ENCODE measurements around the gene TSPAN9. TPM values are rescaled to one million over a fixed set of nuclear protein-coding genes. Genes with fewer than 3 reads are reported as not detected.
A peak's percentile ranks its signal among the peaks of the same experiment; 100 is the strongest.

TSPAN9 gene
- polyA plus RNA-seq, 3 donors from 2014 or later = 0.44 TPM; not detected in 2

GRCh38 chr12:3090240-3091037 lies 13.3 kb downstream of the TSPAN9 start:
- DNase-seq = no peak
- Mint-ChIP-seq H3K4me1 (no peaks in the 10 kb centered on the region), H3K27me3 (ENCODE audit: low read depth in 3 of 3) (peaks cover 0 to 2% (median 2%) of the 10 kb centered on the region in 3 donors), H3K4me3 (no peak overlapping the region), H3K27ac (no peak overlapping the region), H3K9me3 (no peaks in the 10 kb centered on the region), H3K36me3 (no peaks in the 10 kb centered on the region)

- Mint-ChIP-seq H3K4me3 (no peak overlapping the region), H3K4me1 (no peaks in the 10 kb centered on the region), H3K27me3 (ENCODE audit: low read depth in 3 of 3) (peaks cover 0 to 2% (median 2%) of the 10 kb centered on the region in 3 donors), H3K36me3 (no peaks in the 10 kb centered on the region), H3K27ac (no peak overlapping the region), H3K9me3 (no peaks in the 10 kb centered on the region)
- no peak for DNase-seq
These were observed 13.8 kb downstream of the TSPAN9 start for GRCh38 chr12:3091038-3091319.

- Mint-ChIP-seq H3K4me3 (no peak overlapping the region), H3K36me3 (no peaks in the 10 kb centered on the region), H3K27me3 (ENCODE audit: low read depth in 3 of 3) (peaks cover 0 to 3% (median 0%) of the 10 kb centered on the region in 3 donors), H3K27ac (no peak overlapping the region), H3K9me3 (peaks cover 0 to 1% (median 0%) of the 10 kb centered on the region in 6 donors), H3K4me1 (no peaks in the 10 kb centered on the region)
- no peak for DNase-seq
These were observed 14.4 kb downstream of the TSPAN9 start for GRCh38 chr12:3091382-3092241.

DNA sequence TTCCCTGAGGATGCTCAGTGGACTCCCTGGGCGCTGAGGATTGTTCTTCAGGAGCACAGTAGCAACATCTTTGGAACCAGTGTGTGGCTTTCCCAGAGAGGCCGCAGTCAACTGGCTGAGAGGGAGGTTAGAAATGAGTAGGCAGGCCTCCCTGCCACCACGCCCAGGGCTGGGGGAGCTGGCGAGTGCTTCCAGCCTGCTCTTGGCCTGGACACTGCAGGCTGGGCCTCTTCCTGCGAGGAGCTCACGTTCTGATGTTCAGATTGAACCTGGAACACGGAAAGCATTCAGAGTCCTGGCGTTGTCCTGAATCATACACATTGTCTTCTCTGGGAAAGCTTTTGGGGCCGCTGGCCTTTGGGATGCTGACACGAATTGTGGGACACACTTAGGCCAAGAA lies 15.6 kb downstream of the TSPAN9 start:
- no peaks in the 10 kb centered on the region for H3K36me3 Mint-ChIP-seq
- DNase-seq = no peak
- H3K4me1 Mint-ChIP-seq = no peaks in the 10 kb centered on the region
- H3K27me3 Mint-ChIP-seq (ENCODE audit: low read depth in 3 of 3) = peaks cover 0 to 3% (median 0%) of the 10 kb centered on the region in 3 donors
- H3K27ac Mint-ChIP-seq = no peak overlapping the region
- H3K9me3 Mint-ChIP-seq = peaks cover 0 to 2% (median 0%) of the 10 kb centered on the region in 6 donors
- no peak overlapping the region for H3K4me3 Mint-ChIP-seq

GRCh38 chr12:3097186-3097804 lies 20.1 kb downstream of the TSPAN9 start:
- Mint-ChIP-seq H3K9me3 (peaks cover 0 to 9% (median 5%) of the 10 kb centered on the region in 6 donors), H3K4me3 (peak overlapping the region in 1 of 5 donors; percentile 29), H3K4me1 (no peaks in the 10 kb centered on the region), H3K36me3 (peaks cover 0 to 7% (median 0%) of the 10 kb centered on the region in 3 donors), H3K27ac (no peak overlapping the region), H3K27me3 (ENCODE audit: low read depth in 3 of 3) (peaks cover 2 to 17% (median 7%) of the 10 kb centered on the region in 3 donors)
- DNase-seq = no peak

- peaks cover 2 to 17% (median 7%) of the 10 kb centered on the region in 3 donors for H3K27me3 Mint-ChIP-seq (ENCODE audit: low read depth in 3 of 3)
- peaks cover 0 to 9% (median 5%) of the 10 kb centered on the region in 6 donors for H3K9me3 Mint-ChIP-seq
- no peaks in the 10 kb centered on the region for H3K4me1 Mint-ChIP-seq
- H3K4me3 Mint-ChIP-seq = peak overlapping the region in 1 of 5 donors; percentile 29
- DNase-seq = no peak
- no peak overlapping the region for H3K27ac Mint-ChIP-seq
- peaks cover 0 to 7% (median 0%) of the 10 kb centered on the region in 3 donors for H3K36me3 Mint-ChIP-seq
These were observed 20.7 kb downstream of the TSPAN9 start for GRCh38 chr12:3097836-3098235.

DNA sequence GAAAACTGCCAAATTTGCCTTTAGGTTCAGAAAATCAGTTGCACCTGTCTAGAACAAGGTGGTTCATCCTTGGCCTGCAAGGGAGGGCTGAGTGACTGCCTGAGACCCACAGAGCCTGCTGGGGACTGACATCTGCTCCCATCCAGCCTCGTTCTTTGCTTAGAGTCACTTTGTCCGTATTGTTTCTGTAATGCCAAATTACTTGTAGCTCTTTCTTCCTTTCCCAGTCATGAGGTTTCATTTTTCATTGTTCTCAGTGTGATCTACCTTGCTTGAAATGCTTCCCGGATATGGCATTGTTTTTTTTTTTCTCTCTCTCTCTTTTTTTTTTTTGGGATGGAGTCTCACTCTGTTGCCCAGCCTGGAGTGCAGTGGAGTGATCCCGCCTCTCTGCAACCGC lies 21.3 kb downstream of the TSPAN9 start:
- Mint-ChIP-seq H3K36me3 (peaks cover 0 to 7% (median 0%) of the 10 kb centered on the region in 3 donors), H3K27me3 (ENCODE audit: low read depth in 3 of 3) (peaks cover 2 to 17% (median 7%) of the 10 kb centered on the region in 3 donors), H3K9me3 (peaks cover 0 to 9% (median 5%) of the 10 kb centered on the region in 6 donors), H3K27ac (no peak overlapping the region), H3K4me3 (peak overlapping the region in 1 of 5 donors; percentile 15), H3K4me1 (no peaks in the 10 kb centered on the region)
- DNase-seq = no peak

DNA sequence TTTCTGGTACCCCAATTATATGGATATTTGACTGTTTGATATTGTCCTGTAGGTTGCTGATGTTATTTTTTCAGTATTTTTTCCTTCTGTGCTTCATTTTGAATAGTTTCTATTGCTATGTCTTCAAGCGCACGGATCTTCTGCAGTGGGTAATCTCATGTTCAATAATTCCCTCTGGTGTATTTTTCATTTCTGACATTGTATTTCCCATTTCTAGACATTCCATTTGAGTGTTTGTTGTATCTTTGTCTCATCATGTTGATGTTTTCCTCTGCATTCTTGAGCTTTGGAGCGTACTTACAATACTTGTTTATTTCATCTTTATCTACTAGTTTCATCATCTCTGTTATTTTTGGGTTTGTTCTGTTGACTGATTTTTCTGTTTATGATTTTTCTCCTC lies 22.0 kb downstream of the TSPAN9 start:
- no peak overlapping the region for H3K27ac Mint-ChIP-seq
- no peak for DNase-seq
- H3K4me3 Mint-ChIP-seq = no peak overlapping the region
- H3K9me3 Mint-ChIP-seq = peaks cover 0 to 9% (median 5%) of the 10 kb centered on the region in 6 donors
- no peaks in the 10 kb centered on the region for H3K4me1 Mint-ChIP-seq
- peaks cover 0 to 7% (median 0%) of the 10 kb centered on the region in 3 donors for H3K36me3 Mint-ChIP-seq
- peaks cover 2 to 17% (median 11%) of the 10 kb centered on the region in 3 donors for H3K27me3 Mint-ChIP-seq (ENCODE audit: low read depth in 3 of 3)

- Mint-ChIP-seq H3K4me1 (no peaks in the 10 kb centered on the region), H3K36me3 (peaks cover 0 to 7% (median 0%) of the 10 kb centered on the region in 3 donors), H3K27ac (no peak overlapping the region), H3K4me3 (no peak overlapping the region), H3K27me3 (ENCODE audit: low read depth in 3 of 3) (peaks cover 2 to 21% (median 10%) of the 10 kb centered on the region in 3 donors), H3K9me3 (peaks cover 0 to 8% (median 5%) of the 10 kb centered on the region in 6 donors)
- no peak for DNase-seq
These were observed 24.3 kb downstream of the TSPAN9 start for GRCh38 chr12:3101309-3102024.

GRCh38 chr12:3102771-3103410 lies 25.7 kb downstream of the TSPAN9 start:
- H3K36me3 Mint-ChIP-seq = peaks cover 0 to 7% (median 0%) of the 10 kb centered on the region in 3 donors
- peaks cover 4 to 21% (median 10%) of the 10 kb centered on the region in 3 donors for H3K27me3 Mint-ChIP-seq (ENCODE audit: low read depth in 3 of 3)
- no peaks in the 10 kb centered on the region for H3K4me1 Mint-ChIP-seq
- H3K9me3 Mint-ChIP-seq = peaks cover 0 to 8% (median 4%) of the 10 kb centered on the region in 6 donors
- no peak for DNase-seq
- no peak overlapping the region for H3K4me3 Mint-ChIP-seq
- H3K27ac Mint-ChIP-seq = no peak overlapping the region

- no peak for DNase-seq
- Mint-ChIP-seq H3K4me1 (no peaks in the 10 kb centered on the region), H3K36me3 (peaks cover 0 to 7% (median 0%) of the 10 kb centered on the region in 3 donors), H3K27ac (no peak overlapping the region), H3K4me3 (no peak overlapping the region), H3K27me3 (ENCODE audit: low read depth in 3 of 3) (peaks cover 5 to 21% (median 10%) of the 10 kb centered on the region in 3 donors), H3K9me3 (peaks cover 0 to 8% (median 2%) of the 10 kb centered on the region in 6 donors)
These were observed 26.6 kb downstream of the TSPAN9 start for GRCh38 chr12:3103806-3104205.

DNA sequence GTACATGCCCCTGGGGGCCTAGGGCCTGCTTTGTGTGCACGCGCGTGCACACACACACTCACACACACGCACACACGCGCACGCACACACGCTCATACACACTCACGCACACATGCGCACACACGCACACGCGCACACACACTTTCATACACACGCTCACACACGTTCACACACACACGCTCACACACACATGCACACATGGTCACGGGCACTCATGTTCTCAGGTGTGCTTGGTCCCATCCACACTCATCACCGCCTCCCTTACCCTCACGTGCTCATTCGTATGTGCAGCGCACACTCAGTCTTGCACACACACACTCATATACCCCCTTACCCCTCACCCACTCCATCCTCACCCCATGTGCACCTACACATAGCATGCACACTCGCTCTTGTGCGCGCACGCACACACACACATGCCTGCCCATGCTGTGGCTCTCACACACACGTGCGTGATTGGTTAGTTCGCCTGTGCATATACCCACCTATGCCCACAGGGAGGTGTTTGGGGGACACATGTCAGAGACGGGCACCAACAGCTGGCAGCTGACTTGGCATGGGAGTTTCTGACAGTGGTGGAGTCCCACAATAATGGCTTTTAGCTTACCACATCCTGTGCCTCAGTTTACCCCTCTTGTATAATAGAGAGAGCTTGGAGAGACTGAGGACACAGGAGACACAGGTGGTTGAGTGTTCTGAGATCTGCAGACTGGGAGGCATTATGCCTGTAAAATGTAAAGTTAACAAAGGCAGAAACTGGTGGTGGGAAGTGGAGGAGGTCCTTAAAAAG lies 28.7 kb downstream of the TSPAN9 start:
- Mint-ChIP-seq H3K9me3 (no peaks in the 10 kb centered on the region), H3K27me3 (ENCODE audit: low read depth in 3 of 3) (peaks cover 3 to 8% (median 5%) of the 10 kb centered on the region in 3 donors), H3K4me1 (no peaks in the 10 kb centered on the region), H3K36me3 (no peaks in the 10 kb centered on the region), H3K27ac (no peak overlapping the region), H3K4me3 (no peak overlapping the region)
- DNase-seq = no peak
